ENCODE measurements around the gene KDM1A. TPM values are rescaled to one million over a fixed set of nuclear protein-coding genes. Genes with fewer than 3 reads are reported as not detected.
A peak's percentile ranks its signal among the peaks of the same experiment; 100 is the strongest.

Gene KDM1A
- total and polyA plus RNA-seq, 10 of the 15 experiments (the other 5 are each of a cell fraction or from before 2014, with no cell fraction given): 39.2 to 118 (median 98.9) TPM

GRCh38 chr1:23018661-23019093, 591 bp upstream of the KDM1A start:
- SMC1A ChIA-PET (ENCODE audit: uncharacterized antibody, unreplicated experiment): interaction anchor here (1.1 to 1.5 kb wide), 2 partner anchors 11 to 51 kb away, joined by 4 read pairs; no protein-coding TSS in a partner anchor
- H4K20me1 ChIP-seq (ENCODE audit: control insufficient read depth, insufficient read depth): no peaks in the 10 kb centered on the region
- peak overlapping the region; percentile 63 for H3K4me3 ChIP-seq
- 39% methylated on average over 8 of the region's 10 CpGs for WGBS (ENCODE audit: insufficient coverage, insufficient replicate concordance, low lambda C conversion rate, missing lambda C conversion rate)
- POLR2A ChIA-PET: interaction anchor here (0.6 to 1.0 kb wide), 2 partner anchors 11 to 325 kb away, joined by 4 read pairs; partner anchors contain the start of gene HNRNPR
- ATAC-seq (no peak; the same call in 2 of the 3 replicates), FAIRE-seq (no peak), DNase-seq (ENCODE audit: low read depth, low spot score) (no peak)
- peak overlapping the region; percentile 98 for H2AFZ ChIP-seq (ENCODE audit: control insufficient read depth, low read depth, low read length)
- H3K4me1 ChIP-seq (ENCODE audit: control insufficient read depth, insufficient read depth, low read length): no peaks in the 10 kb centered on the region
- intact Hi-C loops (cut with micrococcal nuclease; ENCODE audit: unreplicated experiment): no loop called here
- H3K27ac ChIP-seq (ENCODE audit: control insufficient read depth, insufficient read depth): peak overlapping the region; percentile 71
- H3K4me2 ChIP-seq (ENCODE audit: control insufficient read depth, insufficient read depth): peak overlapping the region; percentile 51
- H3K9me3 ChIP-seq (replicated peaks; ENCODE audit: control insufficient read depth, insufficient read depth, low read length): no peaks in the 10 kb centered on the region; the same call in 2 of the 3 replicates
- peaks cover 42% of the 10 kb centered on the region for H3K79me2 ChIP-seq (ENCODE audit: control insufficient read depth, insufficient read depth, low read length)
- H3K9ac ChIP-seq (ENCODE audit: control insufficient read depth, insufficient read depth, low read length): peak overlapping the region; percentile 46; the same call in 1 of the 2 replicates
- BruUV-seq (replicated peaks): no TSS peak
- H3K27me3 ChIP-seq (replicated peaks in 1 of 2; ENCODE audit: control insufficient read depth in 2 of 2, insufficient read depth in 2 of 2, low read length in 1 of 2): no peaks in the 10 kb centered on the region
- CTCF ChIA-PET: interaction anchor here (1.1 kb wide), 1 partner anchor 42 kb away, joined by 3 read pairs; no protein-coding TSS in a partner anchor
- in situ Hi-C loops (cut with MboI): no loop called here
- RAD21 ChIA-PET (ENCODE audit: unreplicated experiment): interaction anchor here (0.7 to 2.9 kb wide), 2 partner anchors 13 to 195 kb away, joined by 3 to 22 read pairs; no protein-coding TSS in a partner anchor
- H3K36me3 ChIP-seq (ENCODE audit: control insufficient read depth in 2 of 2, insufficient read depth in 2 of 2, low read length in 1 of 2): no peaks in the 10 kb centered on the region
- TF ChIP-seq CBX5 (IDR thresholded peaks at IDR 0.05; ENCODE audit: low read depth): no peak
- TF ChIP-seq GABPA (IDR thresholded peaks at IDR 0.05; ENCODE audit: low read depth): no peak
- TF ChIP-seq ATF7 (IDR thresholded peaks at IDR 0.05; ENCODE audit: low read depth): no peak
- TF ChIP-seq TCF12 (IDR thresholded peaks at IDR 0.05; ENCODE audit: low read depth, low read length): no peak
- TF ChIP-seq CBX3 (IDR thresholded peaks at IDR 0.05; ENCODE audit: borderline replicate concordance, low read depth): no peak
- no peak for TF ChIP-seq BACH1 (IDR thresholded peaks at IDR 0.05; ENCODE audit: borderline replicate concordance)
- TF ChIP-seq ZNF384 (IDR thresholded peaks at IDR 0.05; ENCODE audit: borderline replicate concordance, low read depth, low read length): no peak
- TF ChIP-seq NR2C1 (IDR thresholded peaks at IDR 0.05): no peak
- no peak for TF ChIP-seq E2F8 (IDR thresholded peaks at IDR 0.05; ENCODE audit: low read depth, partially characterized antibody)
- no peak for TF ChIP-seq RELB (IDR thresholded peaks at IDR 0.05; ENCODE audit: low read depth)
- no peak for TF ChIP-seq ZBTB40 (IDR thresholded peaks at IDR 0.05; ENCODE audit: borderline replicate concordance)
- TF ChIP-seq IRF4 (IDR thresholded peaks at IDR 0.05; ENCODE audit: low read depth, low read length): no peak
- no peak for TF ChIP-seq FOXM1 (IDR thresholded peaks at IDR 0.05; ENCODE audit: low read depth, low read length)
- TF ChIP-seq NR2F1 (conservative IDR thresholded peaks at IDR 0.05): no peak
- no peak for TF ChIP-seq MYB (IDR thresholded peaks at IDR 0.05; ENCODE audit: borderline replicate concordance, low read depth, low read length)

Measured in GM12878 (cell line).